Kidney tubule cell (primary cell): ENCODE measurements around the gene SELENOM.
"Not testable (repeated sequence)": the region's sequence is repeated elsewhere in the genome, so short reads cannot be mapped to it uniquely, and the experiment has no call there.

Experiments
- DNase-seq: peaks from one replicate; pipeline ENCODE4 v3.0.0-alpha.2; 2018; ENCODE audit warnings: low spot score

The SELENOM gene

GRCh38 chr22:31075961-31076360 lies 31.4 kb downstream of the SELENOM start:
- no peak for DNase-seq

- not testable (repeated sequence) for DNase-seq
These were observed 33.7 kb downstream of the SELENOM start for GRCh38 chr22:31073545-31074145.

GRCh38 chr22:31073125-31073524 lies 34.2 kb downstream of the SELENOM start:
- not testable (repeated sequence) for DNase-seq

DNA sequence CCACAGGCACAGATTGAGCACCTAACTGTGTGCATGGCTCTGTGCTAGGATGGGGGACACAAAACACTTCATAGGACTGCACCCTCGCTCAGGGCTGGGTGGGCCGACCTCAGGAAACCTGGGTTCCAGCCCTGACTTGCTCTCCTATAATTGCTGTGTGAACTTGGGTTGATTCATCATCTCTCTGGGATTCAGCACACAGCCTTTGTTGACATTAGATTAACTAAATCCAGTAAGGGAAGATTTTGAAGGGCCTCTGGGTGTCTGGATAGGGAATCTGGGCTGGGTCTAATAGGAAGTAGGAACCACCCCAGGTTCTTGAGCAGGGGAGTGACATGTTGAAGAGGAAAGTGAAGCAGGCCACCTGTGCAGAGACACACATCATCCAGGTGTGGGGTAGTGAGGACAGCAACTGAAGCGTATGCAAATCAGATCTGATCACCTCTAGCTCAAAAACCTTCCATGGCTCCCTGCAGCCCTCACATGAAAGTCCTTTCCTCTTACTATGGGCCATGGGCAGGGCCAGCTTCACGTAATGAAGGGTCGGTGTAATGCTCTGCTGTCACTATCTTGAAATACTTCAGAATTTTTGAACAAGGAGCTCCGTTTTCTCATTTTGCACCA lies 37.6 kb downstream of the SELENOM start:
- not testable (repeated sequence) for DNase-seq

- DNase-seq = no peak
These were observed 38.4 kb downstream of the SELENOM start for GRCh38 chr22:31068970-31069369.

DNA sequence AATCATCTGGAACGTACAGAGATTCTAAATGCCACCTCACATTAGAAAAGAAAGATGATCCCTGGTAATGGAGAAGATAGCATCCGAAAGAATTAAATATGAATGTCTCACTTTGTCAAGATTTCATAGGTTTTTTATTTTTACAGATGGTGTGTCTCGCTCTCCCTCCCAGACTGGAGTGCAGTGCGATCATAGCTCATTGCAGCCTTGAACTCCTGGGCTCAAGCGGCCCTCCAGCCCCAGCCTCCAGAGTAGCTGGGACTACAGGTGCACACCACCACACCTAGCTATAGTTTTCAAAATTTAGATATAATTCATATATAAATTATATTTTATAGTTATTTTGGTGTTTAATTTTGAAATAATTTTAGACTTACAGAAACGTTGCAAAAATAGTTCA lies 43.0 kb downstream of the SELENOM start:
- no peak for DNase-seq

- no peak for DNase-seq
These were observed 44.7 kb downstream of the SELENOM start for GRCh38 chr22:31062566-31063230.

- DNase-seq = not testable (repeated sequence)
These were observed 47.7 kb downstream of the SELENOM start for GRCh38 chr22:31059663-31060062.

DNA sequence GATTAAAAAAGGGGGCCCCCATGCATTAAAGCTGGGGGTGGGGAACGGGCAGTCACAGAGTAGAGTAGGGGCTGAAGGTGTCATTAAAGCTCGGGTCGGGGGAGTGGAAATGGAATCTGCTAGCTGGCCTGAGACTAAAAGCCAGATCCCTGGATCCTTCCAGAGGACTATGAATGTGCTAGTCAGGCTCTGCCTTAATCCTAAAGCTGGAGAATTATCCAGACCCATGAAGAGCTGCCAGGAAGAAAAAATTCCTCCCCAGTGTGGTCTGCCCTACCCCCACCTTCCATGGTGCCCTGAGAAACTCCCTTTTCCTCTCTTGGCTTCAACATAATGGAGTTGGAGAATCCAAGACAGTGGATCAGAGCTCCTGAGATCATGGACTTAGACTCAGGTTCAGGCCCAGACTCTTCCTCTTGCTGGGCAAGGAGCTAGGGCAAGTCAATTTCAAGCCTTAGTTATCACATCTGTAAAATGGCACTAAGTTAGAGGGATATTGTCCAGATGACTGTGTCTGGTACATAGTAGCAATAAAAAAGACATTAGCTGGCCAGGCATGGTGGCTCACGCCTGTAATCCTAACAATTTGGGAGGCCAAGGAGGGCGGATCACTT lies 50.3 kb downstream of the SELENOM start:
- no peak for DNase-seq

DNA sequence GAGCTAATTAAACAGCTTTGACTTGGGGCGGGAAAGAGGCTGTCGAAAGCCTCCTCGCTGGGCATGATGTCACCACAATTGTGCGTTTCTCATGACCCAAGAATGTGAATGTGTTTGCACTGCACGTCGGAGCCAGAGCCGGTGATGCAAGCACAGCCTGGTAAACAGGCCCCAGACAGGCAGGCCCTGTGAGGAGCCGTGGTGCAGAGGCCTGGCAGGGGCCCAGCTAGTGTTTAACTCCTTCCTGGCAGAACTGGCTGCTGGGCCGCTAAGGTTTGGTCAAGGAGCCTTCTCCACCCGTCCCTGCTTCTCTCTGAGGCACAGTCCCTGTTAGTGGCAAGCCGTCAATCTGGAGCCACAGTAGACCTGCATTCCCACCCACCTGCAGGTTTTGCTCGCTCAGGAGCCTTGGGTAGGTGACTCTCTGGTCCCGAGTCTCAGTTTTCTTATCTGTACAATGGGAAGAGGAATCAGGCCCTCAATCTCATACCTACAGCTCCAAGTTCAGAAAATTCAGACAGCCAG lies 51.7 kb downstream of the SELENOM start:
- DNase-seq = peak; percentile 91

DNA sequence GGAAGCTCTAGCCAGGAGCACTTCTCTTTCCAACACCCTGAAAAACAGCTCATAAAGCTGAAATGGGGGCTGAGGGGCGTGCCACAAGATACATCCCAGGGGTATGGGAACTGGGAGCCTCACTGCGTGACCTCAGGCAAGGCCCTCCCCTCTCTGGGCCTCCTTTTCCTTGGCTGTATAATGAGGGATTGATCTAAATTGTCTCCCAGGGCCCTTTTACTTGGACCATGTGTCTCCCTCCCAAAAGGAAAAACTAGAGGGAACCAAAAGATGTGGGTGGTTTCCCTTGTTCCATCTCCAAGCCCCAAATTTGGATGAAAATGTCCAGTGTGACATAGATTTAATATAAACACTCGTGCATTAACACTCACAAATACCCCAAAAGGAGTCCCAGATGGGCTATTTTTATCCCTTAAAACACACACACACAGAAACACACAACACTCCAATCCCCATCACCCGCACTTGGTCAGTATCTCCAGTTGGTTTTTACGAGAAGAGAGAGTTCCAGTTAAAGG lies 52.2 kb downstream of the SELENOM start:
- no peak for DNase-seq
